K562 (cell line): Measurements from ENCODE around the gene TTC24. TPM values are rescaled to one million over a fixed set of nuclear protein-coding genes. Genes with fewer than 3 reads are reported as not detected.

Experiments used
- AFF4 ChIP-seq: sonication (generic); formaldehyde crosslinking; IDR thresholded peaks from 2 replicates; pipeline ENCODE4 v1.8.0; 2023; ENCODE audit warnings: mild to moderate bottlenecking, missing genetic modification reagents
- ARID4B ChIP-seq: sonication (generic); formaldehyde crosslinking; IDR thresholded peaks from 2 replicates; pipeline ENCODE4 v1.8.0; 2022; ENCODE audit warnings: mild to moderate bottlenecking, missing genetic modification reagents
- CREB1 ChIP-seq, 2 experiments: sonication (generic) in 1 of 2; formaldehyde crosslinking in 1 of 2; IDR thresholded peaks; 2 replicates each; pipeline versions ENCODE4 v1.6.1 to v1.8.0; 2012 to 2022; ENCODE audit warnings: inconsistent platforms in 1 of 2, mild to moderate bottlenecking in 1 of 2, missing genetic modification reagents in 1 of 2, moderate library complexity in 1 of 2
- HDAC6 ChIP-seq: IDR thresholded peaks from 2 replicates; pipeline ENCODE4 v1.6.1; 2012; ENCODE audit warnings: low read depth, mild to moderate bottlenecking, control low read depth, inconsistent platforms, low read length, moderate library complexity
- HIVEP1 ChIP-seq: fragments of 250-450 bp; sonication (Bioruptor Pico); IDR thresholded peaks from 2 replicates; pipeline ENCODE4 v1.4.0; 2020; ENCODE audit warnings: mild to moderate bottlenecking
- HNRNPH1 ChIP-seq: fragments of 200-400 bp; formaldehyde crosslinking; optimal IDR thresholded peaks from 2 replicates; pipeline ENCODE3; 2017; ENCODE audit warnings: low read depth, mild to moderate bottlenecking, low read length, moderate library complexity
- HNRNPK ChIP-seq: fragments of 200-400 bp; formaldehyde crosslinking; IDR thresholded peaks from one replicate; pipeline ENCODE4 v1.6.1; 2018; ENCODE audit warnings: mild to moderate bottlenecking, low read depth, low read length; ENCODE audit not compliant: poor library complexity, severe bottlenecking
- MCM7 ChIP-seq, 2 experiments: fragments of 450-650 bp; IDR thresholded peaks; 2 replicates each; pipeline ENCODE4 v1.6.1; 2016 to 2018
- MED1 ChIP-seq: sonication (generic); formaldehyde crosslinking; IDR thresholded peaks from 2 replicates; pipeline ENCODE4 v1.8.1; 2023; ENCODE audit warnings: missing genetic modification reagents, borderline replicate concordance
- NELFE ChIP-seq: IDR thresholded peaks from 2 replicates; pipeline ENCODE4 v1.6.1; 2011; ENCODE audit warnings: mild to moderate bottlenecking; ENCODE audit not compliant: insufficient read depth, insufficient read length
- POLR2AphosphoS5 ChIP-seq: IDR thresholded peaks from 2 replicates; pipeline ENCODE4 v1.6.1; 2011; ENCODE audit warnings: mild to moderate bottlenecking, low read depth, low read length, moderate library complexity; ENCODE audit not compliant: control insufficient read depth, insufficient read depth
- POLR3G ChIP-seq: IDR thresholded peaks from 2 replicates; pipeline ENCODE4 v1.6.1; 2011; ENCODE audit not compliant: insufficient read length, insufficient replicate concordance; ENCODE audit errors: extremely low read depth
- RBFOX2 ChIP-seq: fragments of 200-400 bp; formaldehyde crosslinking; IDR thresholded peaks from 2 replicates; pipeline ENCODE4 v1.6.1; 2017; ENCODE audit warnings: low read depth, mild to moderate bottlenecking, low read length, moderate library complexity
- RBM39 ChIP-seq: fragments of 200-400 bp; formaldehyde crosslinking; optimal IDR thresholded peaks from 2 replicates; pipeline ENCODE3; 2018; ENCODE audit warnings: low read depth, low read length
- SLC30A9 ChIP-seq: fragments of 250-450 bp; sonication (Bioruptor Pico); IDR thresholded peaks from 2 replicates; pipeline ENCODE4 v1.8.0; 2022; ENCODE audit warnings: mild to moderate bottlenecking, moderate library complexity
- SRSF9 ChIP-seq: fragments of 200-400 bp; formaldehyde crosslinking; IDR thresholded peaks from 2 replicates; pipeline ENCODE4 v1.6.1; 2017; ENCODE audit warnings: low read depth, low read length, borderline replicate concordance
- ZNF311 ChIP-seq: fragments of 250-450 bp; sonication (Bioruptor Pico); IDR thresholded peaks from 2 replicates; pipeline ENCODE4 v1.4.0; 2020; ENCODE audit warnings: mild to moderate bottlenecking, moderate library complexity
- ZNF740 ChIP-seq, 3 experiments: fragments of 200-800 bp in 1 of 3; sonication (Bioruptor generic) in 1 of 3; sonication (generic) in 1 of 3; formaldehyde crosslinking in 1 of 3; IDR thresholded peaks; 2 replicates each; pipeline versions ENCODE4 v1.6.1 to v1.8.0; 2016 to 2022; ENCODE audit warnings: mild to moderate bottlenecking in 2 of 3, missing compliant biosample characterization in 2 of 3, missing genetic modification characterization in 2 of 3, missing genetic modification reagents in 1 of 3
- polyA plus RNA-seq, 8 experiments: library from polyadenylated mRNA; depleted of rRNA in 4 of 8; stranded (reverse) in 5 of 8; unstranded in 3 of 8; fragments of >200 nt; fragmentation: Nextera tagmentation in 2 of 8; fragmentation: Illumina TruSeq in 1 of 8; extraction: Ambion mirVana in 2 of 8; extraction: Trizol in 1 of 8; gene quantifications; 2 replicates each; pipeline versions ENCODE4 v1.2.1 to v1.2.3, GENCODE V29; 2011 to 2014; ENCODE audit warnings: inconsistent platforms in 1 of 8, missing spikeins in 1 of 8
- total RNA-seq, 7 experiments: library from RNA; depleted of rRNA in 6 of 7; stranded (reverse); fragments of >200 nt in 6 of 7; fragmentation: Illumina TruSeq in 2 of 7; extraction: Trizol in 2 of 7; gene quantifications; 2 replicates each; pipeline versions ENCODE4 v1.2.1 to v1.2.3, GENCODE V29; 2011 to 2021; ENCODE audit warnings: low replicate concordance in 1 of 7

TTC24 gene
- total and polyA plus RNA-seq, 9 of the 15 experiments (the other 6 are each of a cell fraction or from before 2014, with no cell fraction given): not detected

GRCh38 chr1:156571261-156571852 lies 8.2 kb upstream of the TTC24 start (continued):
- TF ChIP-seq ARID4B (CRISPR knock-in tag): no peak
- no peak for TF ChIP-seq POLR3G
- TF ChIP-seq NELFE: no peak
- TF ChIP-seq HNRNPH1: no peak
- no peak for TF ChIP-seq MED1 (CRISPR knock-in tag)
- TF ChIP-seq RBM39: no peak
- no peak for TF ChIP-seq HDAC6
- no peak for TF ChIP-seq POLR2AphosphoS5
- no peak for TF ChIP-seq CREB1 (IDR thresholded peaks at IDR 0.05)
- TF ChIP-seq CREB1 (CRISPR knock-in tag; IDR thresholded peaks at IDR 0.05): no peak
- TF ChIP-seq ZNF740 (CRISPR knock-in tag; IDR thresholded peaks at IDR 0.05): no peak
- TF ChIP-seq ZNF740 (tag; IDR thresholded peaks at IDR 0.05): no peak
- no peak for TF ChIP-seq SLC30A9
- TF ChIP-seq MCM7 (IDR thresholded peaks at IDR 0.05): no peak
- TF ChIP-seq AFF4 (CRISPR knock-in tag): no peak
- TF ChIP-seq HNRNPK: no peak
- TF ChIP-seq ZNF311 (CRISPR knock-in tag): no peak
- TF ChIP-seq HIVEP1: no peak
- no peak for TF ChIP-seq SRSF9
- TF ChIP-seq RBFOX2: no peak
